GM18526 (cell line): ENCODE results near the gene LRRC61.

ENCODE experiments used
- POLR2A ChIP-seq: IDR thresholded peaks from 3 replicates; pipeline ENCODE4 v1.6.1; 2011; ENCODE audit not compliant: insufficient read length; ENCODE audit errors: extremely low read depth

LRRC61 gene

GRCh38 chr7:150326657-150327268 lies 3.6 kb downstream of the LRRC61 start:
- no peak for TF ChIP-seq POLR2A

GRCh38 chr7:150327308-150327707 lies 4.2 kb downstream of the LRRC61 start:
- no peak for TF ChIP-seq POLR2A

- no peak for TF ChIP-seq POLR2A
Observed at GRCh38 chr7:150329331-150330120, 6.4 kb downstream of the LRRC61 start.

- TF ChIP-seq POLR2A, result no peak
Observed at GRCh38 chr7:150330211-150330885, 7.2 kb downstream of the LRRC61 start.

- no peak for TF ChIP-seq POLR2A
Observed at GRCh38 chr7:150332852-150333635, 9.9 kb downstream of the LRRC61 start.

GRCh38 chr7:150333659-150334058 lies 10.5 kb downstream of the LRRC61 start:
- TF ChIP-seq POLR2A, result no peak

GRCh38 chr7:150334108-150334507 lies 11.0 kb downstream of the LRRC61 start:
- no peak for TF ChIP-seq POLR2A

GRCh38 chr7:150335108-150335773 lies 12.1 kb downstream of the LRRC61 start:
- no peak for TF ChIP-seq POLR2A

- no peak for TF ChIP-seq POLR2A
Observed at GRCh38 chr7:150335774-150336112, 12.6 kb downstream of the LRRC61 start.

GRCh38 chr7:150336746-150337145 lies 13.6 kb downstream of the LRRC61 start:
- no peak for TF ChIP-seq POLR2A

GRCh38 chr7:150337179-150337578 lies 14.0 kb downstream of the LRRC61 start:
- TF ChIP-seq POLR2A, result no peak

- TF ChIP-seq POLR2A, result no peak
Observed at GRCh38 chr7:150337659-150338081, 14.5 kb downstream of the LRRC61 start.

- no peak for TF ChIP-seq POLR2A
Observed at GRCh38 chr7:150338166-150338829, 15.1 kb downstream of the LRRC61 start.

- TF ChIP-seq POLR2A, result no peak
Observed at GRCh38 chr7:150339409-150339809, 16.3 kb downstream of the LRRC61 start.
